HG03066 (cell line): Measurements from ENCODE around the gene DPT.

Experiments used
- ATAC-seq: cut with Tn5 transposase; IDR thresholded peaks from one replicate; pipeline ENCODE4 v1.9.1; 2021; ENCODE audit warnings: low read depth; ENCODE audit not compliant: unreplicated experiment

DPT gene

GRCh38 chr1:168708698-168709404, 20.2 kb downstream of the DPT start:
- ATAC-seq, result no peak

DNA sequence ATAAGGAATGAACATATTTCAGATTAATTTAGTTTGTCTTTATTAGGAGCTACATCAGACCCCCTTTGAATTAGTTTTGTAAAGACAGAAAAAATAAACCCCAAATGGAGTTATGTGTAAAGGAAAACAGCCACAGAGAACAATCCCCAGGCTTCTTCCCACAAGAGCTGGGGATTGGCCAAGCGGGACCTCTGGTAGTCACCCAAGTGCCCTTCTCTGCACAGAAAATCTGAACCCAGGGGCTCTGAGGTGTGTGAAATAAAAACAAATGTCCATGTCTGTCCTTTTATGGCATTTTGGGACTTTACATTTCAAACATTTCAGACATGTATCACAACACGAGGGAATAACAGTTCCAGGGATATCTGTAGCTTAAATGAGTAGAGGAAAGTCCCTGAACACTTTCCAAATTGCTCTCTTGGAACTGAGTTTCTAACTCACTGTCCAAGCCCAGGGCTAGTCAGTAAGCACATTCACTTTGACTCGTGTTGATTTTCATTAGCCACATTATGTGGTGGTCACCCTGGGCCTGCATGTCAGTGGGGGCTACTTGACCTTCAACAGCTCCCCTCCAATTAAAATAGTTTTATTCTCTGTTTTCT, 22.5 kb downstream of the DPT start:
- no peak for ATAC-seq

DNA sequence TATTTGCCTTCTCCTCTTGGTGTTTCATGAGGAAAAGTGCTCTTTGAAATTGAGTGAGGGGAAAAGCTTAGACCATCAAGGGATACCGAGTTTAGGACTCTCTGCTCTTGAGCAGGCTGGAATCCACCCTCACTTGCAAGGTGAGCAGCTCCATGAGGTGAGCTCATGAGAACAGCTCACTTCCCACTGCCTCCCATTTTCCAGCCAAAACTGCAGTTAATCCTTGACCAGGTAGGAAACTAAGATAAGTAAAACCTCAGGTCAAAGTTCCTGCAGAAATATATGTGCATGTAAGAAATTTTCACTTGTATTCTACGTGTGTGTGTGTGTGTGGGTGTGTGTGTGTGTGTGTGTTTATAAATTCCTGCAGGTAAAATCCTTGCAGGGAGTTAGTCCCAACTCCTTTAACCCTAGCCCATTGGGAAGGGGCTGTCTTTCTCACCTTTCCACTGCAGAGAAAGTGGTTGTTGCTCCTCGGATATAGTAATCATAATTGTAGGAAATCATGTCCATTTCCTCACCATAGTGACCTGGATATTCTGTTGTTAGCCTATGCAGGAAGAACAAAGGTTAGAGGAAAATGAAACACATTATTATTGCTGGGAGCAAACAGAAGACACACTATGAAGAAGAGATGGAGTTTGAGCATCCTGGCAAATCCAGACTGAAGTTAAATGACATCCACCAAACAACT, 28.3 kb downstream of the DPT start:
- no peak for ATAC-seq

DNA sequence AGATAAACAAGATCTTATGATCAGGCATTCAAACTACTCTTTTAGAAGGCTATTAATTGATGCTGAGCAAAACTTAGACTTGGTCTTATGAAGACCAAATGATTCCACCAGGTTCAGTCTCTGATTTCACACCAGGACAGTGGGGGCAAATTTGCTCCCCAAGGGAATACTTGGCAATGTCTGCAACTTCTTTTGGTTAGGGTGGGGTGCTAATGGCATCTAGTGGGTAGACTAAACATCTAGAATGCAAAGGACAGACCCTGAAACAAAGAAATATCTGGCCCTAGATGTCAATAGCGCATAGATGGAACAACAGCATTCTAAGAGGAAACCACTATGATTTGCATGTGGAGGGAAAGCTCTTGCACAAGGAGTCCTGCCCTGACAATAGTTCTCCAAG, 30.6 kb downstream of the DPT start:
- ATAC-seq, result no peak

- no peak for ATAC-seq
Measured at GRCh38 chr1:168697356-168698126, 31.5 kb downstream of the DPT start.

- no peak for ATAC-seq
Measured at GRCh38 chr1:168696125-168696760, 32.8 kb downstream of the DPT start.

GRCh38 chr1:168693872-168694238, 35.2 kb downstream of the DPT start:
- ATAC-seq, result no peak

- no peak for ATAC-seq
Measured at GRCh38 chr1:168693197-168693871, 35.7 kb downstream of the DPT start.

- ATAC-seq, result no peak
Measured at GRCh38 chr1:168692472-168692871, 36.5 kb downstream of the DPT start.

DNA sequence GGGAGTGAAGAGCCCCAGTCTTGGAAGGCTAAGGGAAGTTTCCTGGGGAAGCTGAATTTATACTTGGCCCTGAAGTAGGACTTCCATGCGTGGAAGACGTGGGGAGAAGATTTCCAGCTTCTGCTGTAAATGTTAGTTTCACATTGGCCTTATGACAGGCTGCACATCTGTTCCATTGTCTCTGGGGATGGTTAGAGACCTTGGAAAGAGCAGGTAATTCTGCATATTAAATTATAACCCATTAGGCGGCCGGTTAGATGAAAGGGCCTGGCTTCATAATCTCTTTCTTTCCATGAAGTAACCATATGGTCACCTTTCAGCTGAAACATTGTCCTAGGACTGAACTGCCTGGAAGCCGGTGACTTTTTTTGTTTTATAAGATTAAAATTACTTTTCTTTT, 37.5 kb downstream of the DPT start:
- no peak for ATAC-seq

GRCh38 chr1:168689726-168690602, 39.0 kb downstream of the DPT start:
- no peak for ATAC-seq

- ATAC-seq, result no peak
Measured at GRCh38 chr1:168689327-168689657, 39.7 kb downstream of the DPT start.

- ATAC-seq, result no peak
Measured at GRCh38 chr1:168688644-168689326, 40.2 kb downstream of the DPT start.

GRCh38 chr1:168687816-168688215, 41.2 kb downstream of the DPT start:
- no peak for ATAC-seq

DNA sequence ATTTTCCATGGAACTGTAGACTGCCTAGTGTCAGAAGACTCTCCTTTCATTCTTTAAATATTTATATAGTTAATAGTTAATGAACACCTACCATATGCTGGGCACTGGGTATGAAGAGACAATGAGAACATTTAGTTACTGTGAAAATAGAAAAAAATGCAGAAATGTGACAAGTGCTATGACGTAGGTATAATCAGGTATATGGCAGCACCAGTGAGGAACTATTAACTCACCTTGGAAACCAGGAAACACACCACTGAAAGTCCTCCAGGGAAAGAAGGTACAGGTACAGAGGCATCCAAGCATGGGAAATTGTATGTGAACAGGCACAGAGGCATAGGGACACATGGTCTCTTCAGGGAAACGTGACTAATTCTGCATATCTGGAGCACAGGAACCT, 42.3 kb downstream of the DPT start:
- no peak for ATAC-seq

- no peak for ATAC-seq
Measured at GRCh38 chr1:168683871-168684270, 45.1 kb downstream of the DPT start.

- ATAC-seq, result no peak
Measured at GRCh38 chr1:168676861-168677260, 52.1 kb downstream of the DPT start.

DNA sequence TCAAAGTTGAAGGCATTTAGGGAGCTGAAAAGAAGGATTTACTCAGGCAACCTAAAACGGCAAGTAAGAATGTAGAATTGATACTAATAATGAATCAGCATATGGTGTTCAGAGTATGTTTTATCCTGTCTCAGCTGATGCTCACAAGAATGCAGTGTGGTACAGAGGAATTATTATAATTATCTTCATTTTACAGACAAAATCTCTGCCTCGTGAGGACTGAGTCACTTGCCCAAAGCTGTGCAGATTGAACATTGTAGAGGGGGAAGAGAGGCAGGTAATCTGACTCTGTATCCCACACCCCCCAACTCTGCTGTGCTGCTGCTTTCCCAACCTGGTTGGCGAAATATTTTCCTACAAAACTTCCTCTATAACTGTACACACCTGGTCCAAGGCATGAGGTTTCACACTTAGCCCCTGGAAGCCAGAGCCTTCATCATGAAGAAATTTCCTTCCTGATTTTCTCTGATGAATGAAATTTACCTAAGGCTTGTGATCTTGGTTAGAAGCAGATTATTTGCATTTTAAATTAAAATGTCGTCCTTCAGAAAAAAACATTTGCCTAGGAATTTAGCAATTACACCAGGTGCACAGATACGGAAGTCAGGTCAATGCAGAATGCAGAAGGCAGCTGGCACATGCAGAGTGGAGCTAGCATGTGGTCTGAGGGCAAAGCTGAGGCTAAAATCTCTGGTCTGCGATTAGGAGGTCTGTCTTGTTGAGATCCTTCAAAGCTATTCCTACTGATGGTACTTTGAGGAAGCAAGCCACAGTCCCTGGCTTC, 52.8 kb downstream of the DPT start:
- ATAC-seq, result no peak
